Activated naive CD4-positive, alpha-beta T cell treated with anti-CD3 and anti-CD28 coated beads, Interleukin-2, amount 50 U/mL, for 24 hours (primary cell): ENCODE data around the gene C5AR2.
"Not testable (repeated sequence)": the region's sequence is repeated elsewhere in the genome, so short reads cannot be mapped to it uniquely, and the experiment has no call there.

Experiments
- H3K27ac Mint-ChIP-seq: one replicate; pipeline ENCODE4 v1.8.0; 2021; ENCODE audit warnings: mild to moderate bottlenecking, mixed read lengths
- H3K27me3 Mint-ChIP-seq: one replicate; pipeline ENCODE4 v1.8.0; 2021; ENCODE audit warnings: mixed read lengths
- H3K36me3 Mint-ChIP-seq: one replicate; pipeline ENCODE4 v1.8.0; 2021; ENCODE audit warnings: mixed read lengths
- H3K4me1 Mint-ChIP-seq: one replicate; pipeline ENCODE4 v1.8.0; 2021; ENCODE audit warnings: mixed read lengths
- H3K4me3 Mint-ChIP-seq: one replicate; pipeline ENCODE4 v1.8.0; 2021; ENCODE audit warnings: mild to moderate bottlenecking, mixed read lengths
- H3K9me3 Mint-ChIP-seq: one replicate; pipeline ENCODE4 v1.8.0; 2021; ENCODE audit warnings: mixed read lengths

C5AR2 gene

GRCh38 chr19:47315125-47315821, 16.7 kb upstream of the C5AR2 start:
- peaks cover 6% of the 10 kb centered on the region for H3K4me1 Mint-ChIP-seq
- H3K36me3 Mint-ChIP-seq: no peaks in the 10 kb centered on the region

GRCh38 chr19:47316513-47316912, 15.5 kb upstream of the C5AR2 start:
- no peaks in the 10 kb centered on the region for H3K36me3 Mint-ChIP-seq
- H3K9me3 Mint-ChIP-seq: no peaks in the 10 kb centered on the region
- H3K4me3 Mint-ChIP-seq: no peak overlapping the region
- H3K4me1 Mint-ChIP-seq: peaks cover 6% of the 10 kb centered on the region
- H3K27me3 Mint-ChIP-seq: peaks cover 16% of the 10 kb centered on the region
- H3K27ac Mint-ChIP-seq: no peak overlapping the region

More at GRCh38 chr19:47315125-47315821, 16.7 kb upstream of the C5AR2 start:
- Mint-ChIP-seq H3K9me3 (no peaks in the 10 kb centered on the region), H3K27me3 (peaks cover 11% of the 10 kb centered on the region), H3K4me3 (no peak overlapping the region), H3K27ac (peak overlapping the region; percentile 35)

- peaks cover 4% of the 10 kb centered on the region for H3K4me1 Mint-ChIP-seq
- no peaks in the 10 kb centered on the region for H3K36me3 Mint-ChIP-seq
- H3K4me3 Mint-ChIP-seq: no peak overlapping the region
- no peaks in the 10 kb centered on the region for H3K9me3 Mint-ChIP-seq
- H3K27me3 Mint-ChIP-seq: peaks cover 25% of the 10 kb centered on the region
- peak overlapping the region; percentile 17 for H3K27ac Mint-ChIP-seq
Observed at GRCh38 chr19:47319923-47320871, 11.8 kb upstream of the C5AR2 start.

GRCh38 chr19:47321630-47322029, 10.3 kb upstream of the C5AR2 start:
- H3K4me1 Mint-ChIP-seq: no peaks in the 10 kb centered on the region
- peaks cover 17% of the 10 kb centered on the region for H3K27me3 Mint-ChIP-seq
- no peaks in the 10 kb centered on the region for H3K36me3 Mint-ChIP-seq
- H3K9me3 Mint-ChIP-seq: no peaks in the 10 kb centered on the region
- H3K4me3 Mint-ChIP-seq: no peak overlapping the region
- H3K27ac Mint-ChIP-seq: no peak overlapping the region

- no peaks in the 10 kb centered on the region for H3K36me3 Mint-ChIP-seq
- H3K9me3 Mint-ChIP-seq: no peaks in the 10 kb centered on the region
- no peak overlapping the region for H3K4me3 Mint-ChIP-seq
- no peak overlapping the region for H3K27ac Mint-ChIP-seq
- H3K27me3 Mint-ChIP-seq: peaks cover 17% of the 10 kb centered on the region
- H3K4me1 Mint-ChIP-seq: no peaks in the 10 kb centered on the region
Observed at GRCh38 chr19:47322058-47322457, 9.9 kb upstream of the C5AR2 start.

GRCh38 chr19:47323409-47323808, 8.6 kb upstream of the C5AR2 start:
- H3K4me1 Mint-ChIP-seq: no peaks in the 10 kb centered on the region
- peaks cover 17% of the 10 kb centered on the region for H3K27me3 Mint-ChIP-seq
- no peaks in the 10 kb centered on the region for H3K9me3 Mint-ChIP-seq
- no peak overlapping the region for H3K4me3 Mint-ChIP-seq
- no peaks in the 10 kb centered on the region for H3K36me3 Mint-ChIP-seq
- H3K27ac Mint-ChIP-seq: no peak overlapping the region

GRCh38 chr19:47323872-47324271, 8.1 kb upstream of the C5AR2 start:
- no peak overlapping the region for H3K27ac Mint-ChIP-seq
- H3K4me1 Mint-ChIP-seq: no peaks in the 10 kb centered on the region
- H3K9me3 Mint-ChIP-seq: no peaks in the 10 kb centered on the region
- H3K36me3 Mint-ChIP-seq: no peaks in the 10 kb centered on the region
- no peak overlapping the region for H3K4me3 Mint-ChIP-seq
- peaks cover 17% of the 10 kb centered on the region for H3K27me3 Mint-ChIP-seq

- Mint-ChIP-seq H3K4me1 (no peaks in the 10 kb centered on the region), H3K27ac (no peak overlapping the region), H3K27me3 (peaks cover 17% of the 10 kb centered on the region), H3K36me3 (no peaks in the 10 kb centered on the region), H3K9me3 (no peaks in the 10 kb centered on the region), H3K4me3 (no peak overlapping the region)
Observed at GRCh38 chr19:47324502-47324901, 7.5 kb upstream of the C5AR2 start.

- Mint-ChIP-seq H3K4me1 (no peaks in the 10 kb centered on the region), H3K27ac (no peak overlapping the region), H3K4me3 (no peak overlapping the region), H3K36me3 (no peaks in the 10 kb centered on the region), H3K9me3 (no peaks in the 10 kb centered on the region), H3K27me3 (peaks cover 1% of the 10 kb centered on the region)
Observed at GRCh38 chr19:47330466-47330869, 1.5 kb upstream of the C5AR2 start.

- Mint-ChIP-seq H3K4me3 (no peak overlapping the region), H3K36me3 (no peaks in the 10 kb centered on the region), H3K27ac (no peak overlapping the region), H3K27me3 (peaks cover 1% of the 10 kb centered on the region), H3K4me1 (peaks cover 3% of the 10 kb centered on the region), H3K9me3 (no peaks in the 10 kb centered on the region)
Observed at GRCh38 chr19:47331490-47331889, 485 bp upstream of the C5AR2 start.

GRCh38 chr19:47336765-47337718, 5.1 kb downstream of the C5AR2 start:
- not testable (repeated sequence) for H3K27me3 Mint-ChIP-seq, H3K9me3 Mint-ChIP-seq, H3K4me1 Mint-ChIP-seq, H3K27ac Mint-ChIP-seq, H3K36me3 Mint-ChIP-seq, H3K4me3 Mint-ChIP-seq

- no peaks in the 10 kb centered on the region for H3K27me3 Mint-ChIP-seq
- H3K4me3 Mint-ChIP-seq: no peak overlapping the region
- no peaks in the 10 kb centered on the region for H3K9me3 Mint-ChIP-seq
- H3K27ac Mint-ChIP-seq: peak overlapping the region; percentile 81
- H3K4me1 Mint-ChIP-seq: peaks cover 9% of the 10 kb centered on the region
- H3K36me3 Mint-ChIP-seq: peaks cover 3% of the 10 kb centered on the region
Observed at GRCh38 chr19:47339196-47339880, 7.4 kb downstream of the C5AR2 start.

GRCh38 chr19:47340477-47341208, 8.7 kb downstream of the C5AR2 start:
- H3K27me3 Mint-ChIP-seq: no peaks in the 10 kb centered on the region
- peaks cover 3% of the 10 kb centered on the region for H3K36me3 Mint-ChIP-seq
- no peak overlapping the region for H3K27ac Mint-ChIP-seq
- no peak overlapping the region for H3K4me3 Mint-ChIP-seq
- H3K9me3 Mint-ChIP-seq: no peaks in the 10 kb centered on the region
- peaks cover 9% of the 10 kb centered on the region for H3K4me1 Mint-ChIP-seq

- no peak overlapping the region for H3K27ac Mint-ChIP-seq
- no peak overlapping the region for H3K4me3 Mint-ChIP-seq
- H3K9me3 Mint-ChIP-seq: no peaks in the 10 kb centered on the region
- H3K36me3 Mint-ChIP-seq: peaks cover 3% of the 10 kb centered on the region
- peaks cover 4% of the 10 kb centered on the region for H3K4me1 Mint-ChIP-seq
- no peaks in the 10 kb centered on the region for H3K27me3 Mint-ChIP-seq
Observed at GRCh38 chr19:47341734-47342133, 9.8 kb downstream of the C5AR2 start.
